Thoracic aorta (tissue), 2 donors: ENCODE results near the gene CUX1. TPM values are rescaled to one million over a fixed set of nuclear protein-coding genes. Genes with fewer than 3 reads are reported as not detected.
A peak's percentile ranks its signal among the peaks of the same experiment; 100 is the strongest.

ENCODE experiments used
- ATAC-seq: fragments of 150-250 bp; one replicate; pipeline ENCODE4 v1.8.0; 2017; ENCODE audit warnings: low read depth; ENCODE audit not compliant: insufficient number of reproducible peaks, low FRiP score
- DNase-seq: peaks from one replicate; pipeline ENCODE4 v3.0.0-alpha.2; 2020; ENCODE audit warnings: low spot score
- H3K27ac ChIP-seq, 2 donors: fragments of 200-600 bp; sonication (generic); 1 replicate in 1 of 2; 2 replicates in 1 of 2; pipeline ENCODE4 v1.5.1; 2016; ENCODE audit warnings: mild to moderate bottlenecking in 2 of 2, moderate library complexity in 2 of 2
- H3K27me3 ChIP-seq: fragments of 200-600 bp; sonication (generic); replicated peaks from 2 replicates; pipeline ENCODE4 v1.6.0; 2016; ENCODE audit warnings: mild to moderate bottlenecking; ENCODE audit not compliant: insufficient read depth
- H3K36me3 ChIP-seq: fragments of 200-600 bp; sonication (generic); one replicate; pipeline ENCODE4 v1.5.1; 2016
- H3K4me1 ChIP-seq, 2 donors: fragments of 200-600 bp; sonication (generic); 1 replicate in 1 of 2; 2 replicates in 1 of 2; pipeline versions ENCODE4 v1.5.1 to v1.6.0; 2016; ENCODE audit warnings: low read depth in 2 of 2, mild to moderate bottlenecking in 1 of 2; ENCODE audit not compliant: control insufficient read depth in 1 of 2
- H3K4me3 ChIP-seq: fragments of 200-600 bp; sonication (generic); 2 replicates; pipeline ENCODE4 v1.5.1; 2016; ENCODE audit warnings: mild to moderate bottlenecking
- H3K9me3 ChIP-seq: fragments of 200-600 bp; sonication (generic); 2 replicates; pipeline ENCODE4 v1.5.1; 2016
- total RNA-seq, 2 donors: library from RNA; depleted of rRNA; stranded (reverse); fragments of >200 nt; gene quantifications; one replicate each; pipeline versions ENCODE4 v1.1.0 to v1.2.3, GENCODE V29; 2016
- TF ChIP-seq, protein P1 (sequence below): fragments of 200-600 bp; sonication (generic); IDR thresholded peaks from one replicate; pipeline ENCODE4 v1.5.1; 2019; ENCODE audit warnings: antibody characterized with exemption

CUX1 gene
- total RNA-seq, 2 donors from 2014 or later = 85.0 to 179 TPM

- ATAC-seq (no peak), DNase-seq (no peak)
- H3K4me1 ChIP-seq = peaks cover 34 to 81% of the 10 kb centered on the region in 2 donors
- H3K36me3 ChIP-seq = no peaks in the 10 kb centered on the region
- H3K27me3 ChIP-seq = no peaks in the 10 kb centered on the region
- peak overlapping the region; percentile 58 for H3K4me3 ChIP-seq
- peak overlapping the region; percentile 63 to 79 for H3K27ac ChIP-seq
- H3K9me3 ChIP-seq = no peaks in the 10 kb centered on the region
- TF ChIP-seq, protein P1, sequence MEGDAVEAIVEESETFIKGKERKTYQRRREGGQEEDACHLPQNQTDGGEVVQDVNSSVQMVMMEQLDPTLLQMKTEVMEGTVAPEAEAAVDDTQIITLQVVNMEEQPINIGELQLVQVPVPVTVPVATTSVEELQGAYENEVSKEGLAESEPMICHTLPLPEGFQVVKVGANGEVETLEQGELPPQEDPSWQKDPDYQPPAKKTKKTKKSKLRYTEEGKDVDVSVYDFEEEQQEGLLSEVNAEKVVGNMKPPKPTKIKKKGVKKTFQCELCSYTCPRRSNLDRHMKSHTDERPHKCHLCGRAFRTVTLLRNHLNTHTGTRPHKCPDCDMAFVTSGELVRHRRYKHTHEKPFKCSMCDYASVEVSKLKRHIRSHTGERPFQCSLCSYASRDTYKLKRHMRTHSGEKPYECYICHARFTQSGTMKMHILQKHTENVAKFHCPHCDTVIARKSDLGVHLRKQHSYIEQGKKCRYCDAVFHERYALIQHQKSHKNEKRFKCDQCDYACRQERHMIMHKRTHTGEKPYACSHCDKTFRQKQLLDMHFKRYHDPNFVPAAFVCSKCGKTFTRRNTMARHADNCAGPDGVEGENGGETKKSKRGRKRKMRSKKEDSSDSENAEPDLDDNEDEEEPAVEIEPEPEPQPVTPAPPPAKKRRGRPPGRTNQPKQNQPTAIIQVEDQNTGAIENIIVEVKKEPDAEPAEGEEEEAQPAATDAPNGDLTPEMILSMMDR = no peak
Observed at GRCh38 chr7:101933028-101933427, 115.6 kb downstream of the CUX1 start.

DNA sequence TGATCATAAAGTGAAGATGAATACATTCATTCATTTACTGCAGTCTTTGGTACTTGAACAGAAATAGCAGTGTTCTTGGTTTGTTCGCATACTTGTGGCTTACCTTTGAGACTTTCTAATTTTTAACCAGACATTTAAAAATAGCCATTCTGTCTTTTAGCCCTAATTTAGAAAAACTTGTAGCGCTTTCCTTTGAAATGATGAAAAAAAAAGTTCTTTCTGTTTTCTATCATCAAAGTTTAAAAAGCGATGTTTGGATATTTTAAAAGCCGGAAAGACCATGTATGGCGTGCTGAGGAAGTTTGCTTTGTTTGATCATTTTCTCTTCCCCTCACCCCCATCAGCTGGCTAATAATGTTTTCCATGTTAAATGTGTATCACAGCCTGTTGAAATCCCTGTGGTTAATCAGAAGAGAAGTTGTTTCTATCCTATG lies 116.3 kb downstream of the CUX1 start:
- DNase-seq (no peak), ATAC-seq (no peak)
- Histone ChIP-seq H3K4me1 (peaks cover 34 to 78% of the 10 kb centered on the region in 2 donors), H3K27ac (peak overlapping the region; percentile 63 to 79), H3K27me3 (no peaks in the 10 kb centered on the region), H3K36me3 (no peaks in the 10 kb centered on the region), H3K9me3 (no peaks in the 10 kb centered on the region), H3K4me3 (peak overlapping the region; percentile 58)
- TF ChIP-seq, protein P1 = no peak

DNA sequence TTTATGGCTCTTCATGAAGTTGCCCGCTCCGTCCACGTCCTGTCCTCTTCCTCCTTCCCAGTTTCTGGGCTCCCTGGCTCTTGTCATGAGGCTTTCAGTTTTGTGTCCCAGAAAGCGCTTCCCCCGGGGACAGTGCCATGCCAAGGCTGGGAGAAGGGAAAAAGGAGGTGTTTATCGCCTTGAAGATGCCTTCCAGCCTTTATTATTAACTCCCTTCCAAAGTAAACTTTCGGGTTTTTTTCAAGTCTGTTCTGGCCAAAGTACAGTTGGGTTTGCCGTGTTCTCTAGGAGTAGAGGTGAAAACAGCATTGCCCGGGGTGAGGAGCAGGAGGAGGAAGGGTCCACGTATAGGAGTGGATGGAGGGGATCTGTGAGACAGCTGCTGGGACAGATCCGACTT lies 117.2 kb downstream of the CUX1 start:
- no peaks in the 10 kb centered on the region for H3K27me3 ChIP-seq
- DNase-seq (no peak), ATAC-seq (peak; percentile 1)
- peaks cover 32 to 69% of the 10 kb centered on the region in 2 donors for H3K4me1 ChIP-seq
- TF ChIP-seq, protein P1 = no peak
- H3K4me3 ChIP-seq = peak overlapping the region; percentile 58
- no peaks in the 10 kb centered on the region for H3K36me3 ChIP-seq
- peak overlapping the region; percentile 63 to 79 for H3K27ac ChIP-seq
- H3K9me3 ChIP-seq = no peaks in the 10 kb centered on the region

DNA sequence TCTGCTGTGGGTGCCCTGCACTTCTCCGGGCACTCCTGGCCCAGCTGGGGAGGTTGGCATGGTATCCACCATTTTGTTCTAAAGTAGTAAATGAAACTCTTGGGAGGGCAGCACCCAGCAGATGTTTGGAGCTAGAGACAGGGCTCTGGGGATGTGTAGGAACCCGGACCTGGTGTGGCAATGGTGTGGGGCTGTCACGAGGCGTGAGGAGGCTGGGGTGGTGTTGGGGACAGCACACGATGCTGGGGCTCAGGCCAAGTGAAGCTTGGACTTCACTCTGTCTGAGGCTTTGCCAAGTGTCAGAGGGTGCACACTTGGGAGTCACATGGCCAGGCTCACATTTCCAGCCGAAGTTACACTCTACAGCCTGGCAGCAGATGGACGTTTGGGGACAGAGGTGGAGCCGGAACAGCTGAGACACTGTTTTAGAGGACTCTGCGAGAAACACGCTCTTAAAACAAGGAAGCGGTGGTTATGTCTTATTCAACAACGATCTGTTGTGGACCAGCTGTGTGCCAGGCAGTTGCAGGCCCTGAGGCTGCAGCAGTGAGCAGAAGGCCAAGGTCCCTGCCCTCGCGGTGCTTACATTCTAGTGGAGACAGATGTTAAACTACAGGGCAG lies 118.2 kb downstream of the CUX1 start:
- Histone ChIP-seq H3K27ac (peak overlapping the region; percentile 63 to 79), H3K9me3 (no peaks in the 10 kb centered on the region), H3K36me3 (no peaks in the 10 kb centered on the region), H3K4me3 (peak overlapping the region; percentile 60), H3K27me3 (no peaks in the 10 kb centered on the region), H3K4me1 (peaks cover 27 to 61% of the 10 kb centered on the region in 2 donors)
- no peak for DNase-seq
- ATAC-seq = no peak
- TF ChIP-seq, protein P1 = no peak

- H3K4me3 ChIP-seq = peak overlapping the region; percentile 60
- no peaks in the 10 kb centered on the region for H3K9me3 ChIP-seq
- ATAC-seq (no peak), DNase-seq (no peak)
- TF ChIP-seq, protein P1 = no peak
- peaks cover 30 to 66% of the 10 kb centered on the region in 2 donors for H3K4me1 ChIP-seq
- H3K36me3 ChIP-seq = no peaks in the 10 kb centered on the region
- H3K27me3 ChIP-seq = no peaks in the 10 kb centered on the region
- peak overlapping the region; percentile 63 to 79 for H3K27ac ChIP-seq
Observed at GRCh38 chr7:101936223-101936610, 118.8 kb downstream of the CUX1 start.
